Kasumi-1 (cell line): ENCODE measurements around the gene MYO18A.

ENCODE experiments used
- DNase-seq, 2 experiments: peaks; one replicate each; lab custom pipeline; 2025; lab: John Stamatoyannopoulos, UW

MYO18A gene

GRCh38 chr17:29168079-29168758, 12.0 kb downstream of the MYO18A start:
- no peak for DNase-seq

GRCh38 chr17:29167393-29168078, 12.7 kb downstream of the MYO18A start:
- no peak for DNase-seq

- DNase-seq: no peak
These were observed 13.7 kb downstream of the MYO18A start for GRCh38 chr17:29166507-29166887.

GRCh38 chr17:29165800-29166506, 14.2 kb downstream of the MYO18A start:
- no peak for DNase-seq

GRCh38 chr17:29165261-29165660, 14.9 kb downstream of the MYO18A start:
- no peak for DNase-seq

GRCh38 chr17:29163563-29163962, 16.6 kb downstream of the MYO18A start:
- no peak for DNase-seq

GRCh38 chr17:29162909-29163341, 17.3 kb downstream of the MYO18A start:
- DNase-seq: no peak

GRCh38 chr17:29162082-29162908, 17.9 kb downstream of the MYO18A start:
- no peak for DNase-seq

- DNase-seq: no peak
These were observed 19.9 kb downstream of the MYO18A start for GRCh38 chr17:29160253-29160652.

GRCh38 chr17:29159306-29159860, 20.8 kb downstream of the MYO18A start:
- DNase-seq: no peak

- DNase-seq: no peak
These were observed 21.5 kb downstream of the MYO18A start for GRCh38 chr17:29158488-29159275.

- DNase-seq: no peak
These were observed 22.1 kb downstream of the MYO18A start for GRCh38 chr17:29158096-29158487.

GRCh38 chr17:29157310-29157709, 22.9 kb downstream of the MYO18A start:
- no peak for DNase-seq

- DNase-seq: no peak
These were observed 23.4 kb downstream of the MYO18A start for GRCh38 chr17:29156781-29157180.

GRCh38 chr17:29155966-29156338, 24.2 kb downstream of the MYO18A start:
- DNase-seq: no peak

GRCh38 chr17:29155227-29155965, 24.8 kb downstream of the MYO18A start:
- DNase-seq: peak; percentile 56 to 65

GRCh38 chr17:29154516-29155226, 25.5 kb downstream of the MYO18A start:
- DNase-seq: no peak

- no peak for DNase-seq
These were observed 28.6 kb downstream of the MYO18A start for GRCh38 chr17:29151567-29151966.

GRCh38 chr17:29150161-29150560, 30.0 kb downstream of the MYO18A start:
- DNase-seq: no peak
